HCT116 (cell line): Measurements from ENCODE around the gene DPY19L3. TPM values are rescaled to one million over a fixed set of nuclear protein-coding genes. Genes with fewer than 3 reads are reported as not detected.

Experiments
- ATAC-seq: fragments of 200-7000 bp; cut with Tn5 transposase; 2 replicates; pipeline ENCODE4 v1.9.1; 2020; ENCODE audit warnings: mild to moderate bottlenecking, moderate library complexity
- BruUV-seq: library from RNA; stranded (reverse); fragments of 400-500 nt; replicated peaks from 2 replicates; lab custom pipeline; 2021; lab: Mats Ljungman, UMichigan
- CTCF ChIA-PET: fragments of 300-600 bp; sonication (Branson Sonifier 250); formaldehyde crosslinking; loops from one replicate; lab custom pipeline; 2021; ENCODE audit warnings: antibody characterized with exemption; lab: Charles Lee
- POLR2A ChIA-PET: fragments of 300-600, 350-600 bp; sonication (Branson Sonifier 250); formaldehyde crosslinking; loops from one replicate; lab custom pipeline; 2021; ENCODE audit warnings: antibody characterized with exemption; lab: Charles Lee
- RAD21 ChIA-PET, 2 experiments: fragments of 300-600 bp; sonication (Branson Sonifier 250); formaldehyde crosslinking; loops; one replicate each; lab custom pipeline; 2023; ENCODE audit warnings: low total read pairs in 2 of 2; ENCODE audit not compliant: uncharacterized antibody in 2 of 2, unreplicated experiment in 2 of 2, low non-redundant PET in 1 of 2; lab: Charles Lee
- DNase-seq: peaks from one replicate; pipeline ENCODE4 v3.0.0-alpha.2; 2010; ENCODE audit warnings: low read depth, low spot score
- H2AFZ ChIP-seq: fragments of 200-600 bp; shearing (Covaris generic), sonication (generic); 2 replicates; pipeline ENCODE4 v1.6.1; 2017; ENCODE audit warnings: low read depth, mixed run types, mixed read lengths, antibody characterized with exemption, low read length; ENCODE audit not compliant: poor library complexity, severe bottlenecking
- H3K27ac ChIP-seq: 2 replicates; pipeline ENCODE4 v1.5.1; 2012; ENCODE audit warnings: low read depth, low read length
- H3K27me3 ChIP-seq: fragments of 200-600 bp; sonication (generic); 2 replicates; pipeline ENCODE4 v1.6.1; 2016; ENCODE audit warnings: mixed run types, low read length, mixed read lengths; ENCODE audit not compliant: insufficient read depth
- H3K36me3 ChIP-seq, 2 experiments: fragments of 200-500 bp in 1 of 2; fragments of 200-600 bp in 1 of 2; sonication (Bioruptor generic) in 1 of 2; sonication (generic) in 1 of 2; 2 replicates each; pipeline versions ENCODE4 v1.5.1 to v1.6.1; 2014 to 2016; ENCODE audit warnings: low read length in 2 of 2, inconsistent platforms in 1 of 2, mixed read lengths in 1 of 2, mixed run types in 1 of 2; ENCODE audit not compliant: insufficient read depth in 2 of 2, control insufficient read depth in 1 of 2
- H3K4me1 ChIP-seq, 2 experiments: fragments of 200-600 bp in 1 of 2; sonication (generic) in 1 of 2; 2 replicates each; pipeline versions ENCODE4 v1.5.1 to v1.6.1; 2012 to 2017; ENCODE audit warnings: low read length in 2 of 2, inconsistent platforms in 1 of 2, mild to moderate bottlenecking in 1 of 2, mixed read lengths in 1 of 2, mixed run types in 1 of 2, moderate library complexity in 1 of 2; ENCODE audit not compliant: insufficient read depth in 2 of 2, control insufficient read depth in 1 of 2
- H3K4me2 ChIP-seq: fragments of 200-600 bp; sonication (generic); 2 replicates; pipeline ENCODE4 v1.6.1; 2017; ENCODE audit warnings: mixed run types, low read length, mixed read lengths
- H3K4me3 ChIP-seq, 2 experiments: fragments of 200-600 bp in 1 of 2; sonication (generic) in 1 of 2; replicated peaks in 1 of 2; 2 replicates each; pipeline ENCODE4 v1.5.1; 2011 to 2016; ENCODE audit warnings: low read length in 2 of 2, control low read depth in 1 of 2, low read depth in 1 of 2, mild to moderate bottlenecking in 1 of 2, mixed read lengths in 1 of 2, mixed run types in 1 of 2
- H3K79me2 ChIP-seq: fragments of 200-600 bp; sonication (generic); 2 replicates; pipeline ENCODE4 v1.6.1; 2017; ENCODE audit warnings: mild to moderate bottlenecking, mixed run types, low read length, moderate library complexity, mixed read lengths; ENCODE audit not compliant: insufficient read depth
- H3K9ac ChIP-seq: fragments of 200-600 bp; sonication (generic); 2 replicates; pipeline ENCODE4 v1.6.1; 2016; ENCODE audit warnings: low read length, mixed read lengths
- H3K9me2 ChIP-seq: fragments of 200-600 bp; sonication (generic), shearing (Covaris generic); 2 replicates; pipeline ENCODE4 v1.6.1; 2017; ENCODE audit warnings: mixed run types, mild to moderate bottlenecking, moderate library complexity; ENCODE audit not compliant: insufficient read depth
- H3K9me3 ChIP-seq, 2 experiments: fragments of 200-500 bp in 1 of 2; fragments of 200-600 bp in 1 of 2; sonication (Bioruptor generic) in 1 of 2; sonication (generic) in 1 of 2; 2 replicates each; pipeline ENCODE4 v1.6.1; 2014 to 2017; ENCODE audit warnings: low read length in 2 of 2, mixed read lengths in 2 of 2, inconsistent platforms in 1 of 2, low read depth in 1 of 2, mild to moderate bottlenecking in 1 of 2, mixed run types in 1 of 2, moderate library complexity in 1 of 2; ENCODE audit not compliant: control insufficient read depth in 1 of 2, insufficient read depth in 1 of 2
- H4K20me1 ChIP-seq: fragments of 200-600 bp; sonication (generic), shearing (Covaris generic); 2 replicates; pipeline ENCODE4 v1.6.1; 2017; ENCODE audit warnings: mixed run types, mild to moderate bottlenecking, moderate library complexity; ENCODE audit not compliant: insufficient read depth
- CBX3 ChIP-seq: IDR thresholded peaks from 2 replicates; pipeline ENCODE4 v1.6.1; 2012; ENCODE audit warnings: low read depth
- CEBPB ChIP-seq: IDR thresholded peaks from 2 replicates; pipeline ENCODE4 v1.6.1; 2012; ENCODE audit warnings: low read depth
- CTCF ChIP-seq, 3 experiments: fragments of 200-600 bp in 1 of 3; sonication (generic) in 1 of 3; IDR thresholded peaks in 2 of 3; conservative IDR thresholded peaks in 1 of 3; 2 replicates each; pipeline ENCODE4 v1.5.1; 2012 to 2017; ENCODE audit warnings: low read depth in 2 of 3, low read length in 2 of 3, antibody characterized with exemption in 1 of 3, borderline replicate concordance in 1 of 3, control low read depth in 1 of 3, mild to moderate bottlenecking in 1 of 3, mixed read lengths in 1 of 3, mixed run types in 1 of 3, moderate library complexity in 1 of 3; ENCODE audit not compliant: insufficient read depth in 1 of 3
- ELF1 ChIP-seq: IDR thresholded peaks from 2 replicates; pipeline ENCODE4 v1.6.1; 2012; ENCODE audit warnings: low read depth, borderline replicate concordance
- EZH2 ChIP-seq: fragments of 200-600 bp; sonication (generic); IDR thresholded peaks from 2 replicates; pipeline ENCODE4 v1.6.1; 2017; ENCODE audit warnings: antibody characterized with exemption, mixed run types
- JUND ChIP-seq: IDR thresholded peaks from 2 replicates; pipeline ENCODE4 v1.6.1; 2012
- SIN3A ChIP-seq: IDR thresholded peaks from 2 replicates; pipeline ENCODE4 v1.6.1; 2012; ENCODE audit warnings: low read depth
- YY1 ChIP-seq: IDR thresholded peaks from 2 replicates; pipeline ENCODE4 v1.6.1; 2011; ENCODE audit warnings: low read length, low read depth, moderate library complexity, mild to moderate bottlenecking; ENCODE audit not compliant: insufficient replicate concordance; ENCODE audit errors: extremely low read depth
- ZBTB33 ChIP-seq: IDR thresholded peaks from 2 replicates; pipeline ENCODE4 v1.6.1; 2011; ENCODE audit warnings: mild to moderate bottlenecking, low read length, moderate library complexity; ENCODE audit not compliant: insufficient replicate concordance; ENCODE audit errors: extremely low read depth
- intact Hi-C: fragments of 100-400 bp; cut with micrococcal nuclease; formaldehyde crosslinking; loops from 2 replicates; pipeline ENCODE4 v1.10.0; 2022
- total RNA-seq: library from RNA; stranded (reverse); gene quantifications from one replicate; pipeline ENCODE4 v1.2.1, GENCODE V29; 2021; ENCODE audit not compliant: unreplicated experiment

The DPY19L3 gene
- total RNA-seq, 1 experiment from 2014 or later = 14.5 TPM

- Histone ChIP-seq H3K4me1 (no peaks in the 10 kb centered on the region), H4K20me1 (no peaks in the 10 kb centered on the region), H3K4me2 (no peak overlapping the region), H3K9me2 (no peaks in the 10 kb centered on the region), H3K27me3 (no peaks in the 10 kb centered on the region), H3K27ac (no peak overlapping the region), H3K9ac (no peak overlapping the region), H3K4me3 (no peak overlapping the region), H3K9me3 (no peaks in the 10 kb centered on the region), H3K36me3 (no peaks in the 10 kb centered on the region), H2AFZ (no peak overlapping the region), H3K79me2 (no peaks in the 10 kb centered on the region)
- no TSS peak for BruUV-seq
- no peak for DNase-seq
- ChIA-PET RAD21 (no interaction called here), POLR2A (no interaction called here), CTCF (no interaction called here)
- intact Hi-C loops = no loop called here
- no peak for ATAC-seq
- TF ChIP-seq YY1 = no peak
- no peak for TF ChIP-seq ZBTB33
- TF ChIP-seq ELF1 = no peak
- TF ChIP-seq EZH2 = no peak
- no peak for TF ChIP-seq JUND
- TF ChIP-seq CEBPB = no peak
- no peak for TF ChIP-seq CBX3
- no peak for TF ChIP-seq CTCF (IDR thresholded peaks at IDR 0.05 in 2 of 3, conservative IDR thresholded peaks at IDR 0.05 in 1 of 3; ENCODE audit: borderline replicate concordance in 1 of 3, insufficient read depth in 1 of 3, low read depth in 2 of 3, low read length in 2 of 3)
- TF ChIP-seq SIN3A = no peak
These were observed 16.2 kb downstream of the DPY19L3 start for GRCh38 chr19:32421589-32422361.
